ENCODE results near the gene GJC2.
A peak's percentile ranks its signal among the peaks of the same experiment; 100 is the strongest.

GJC2 gene

GRCh38 chr1:228174482-228175315, 25.0 kb downstream of the GJC2 start:
- no peak overlapping the region for H3K4me3 ChIP-seq (replicated peaks in 1 of 2; ENCODE audit: low read depth in 2 of 2, low read length in 2 of 2)
- peak in 1 of 2 donors; percentile 22 for DNase-seq (ENCODE audit: low read depth in 2 of 2)
- TF ChIP-seq CTCF (IDR thresholded peaks at IDR 0.05; ENCODE audit: low read depth, low read length) = no peak

- H3K4me3 ChIP-seq (replicated peaks in 1 of 2; ENCODE audit: low read depth in 2 of 2, low read length in 2 of 2) = no peak overlapping the region
- TF ChIP-seq CTCF (IDR thresholded peaks at IDR 0.05; ENCODE audit: low read depth, low read length) = no peak
- no peak for DNase-seq (ENCODE audit: low read depth in 2 of 2)
Measured at GRCh38 chr1:228175316-228176023, 25.7 kb downstream of the GJC2 start.

- no peak for TF ChIP-seq CTCF (IDR thresholded peaks at IDR 0.05; ENCODE audit: low read depth, low read length)
- no peak overlapping the region for H3K4me3 ChIP-seq (replicated peaks in 1 of 2; ENCODE audit: low read depth in 2 of 2, low read length in 2 of 2)
Measured at GRCh38 chr1:228176024-228176395, 26.3 kb downstream of the GJC2 start.

GRCh38 chr1:228176461-228177182, 26.9 kb downstream of the GJC2 start:
- TF ChIP-seq CTCF (IDR thresholded peaks at IDR 0.05; ENCODE audit: low read depth, low read length) = no peak
- DNase-seq (ENCODE audit: low read depth in 2 of 2) = no peak
- H3K4me3 ChIP-seq (replicated peaks in 1 of 2; ENCODE audit: low read depth in 2 of 2, low read length in 2 of 2) = no peak overlapping the region

More at GRCh38 chr1:228176024-228176395, 26.3 kb downstream of the GJC2 start:
- DNase-seq (ENCODE audit: low read depth in 2 of 2) = no peak

- no peak for TF ChIP-seq CTCF (IDR thresholded peaks at IDR 0.05; ENCODE audit: low read depth, low read length)
- no peak overlapping the region for H3K4me3 ChIP-seq (replicated peaks in 1 of 2; ENCODE audit: low read depth in 2 of 2, low read length in 2 of 2)
- no peak for DNase-seq (ENCODE audit: low read depth in 2 of 2)
Measured at GRCh38 chr1:228177183-228177475, 27.4 kb downstream of the GJC2 start.

- no peak overlapping the region for H3K4me3 ChIP-seq (replicated peaks in 1 of 2; ENCODE audit: low read depth in 2 of 2, low read length in 2 of 2)
- no peak for DNase-seq (ENCODE audit: low read depth in 2 of 2)
- TF ChIP-seq CTCF (IDR thresholded peaks at IDR 0.05; ENCODE audit: low read depth, low read length) = no peak
Measured at GRCh38 chr1:228177721-228178710, 28.3 kb downstream of the GJC2 start.

Data from cardiac fibroblast (primary cell).